Measurements from ENCODE around the gene PGC.

PGC gene

GRCh38 chr6:41706876-41707564 lies 40.2 kb downstream of the PGC start:
- no peak for TF ChIP-seq CTCF (IDR thresholded peaks at IDR 0.05; ENCODE audit: low read depth, low read length)
- no peak for TF ChIP-seq MYC (IDR thresholded peaks at IDR 0.05; ENCODE audit: low read depth, low read length)
- no peak for TF ChIP-seq MAX (IDR thresholded peaks at IDR 0.05; ENCODE audit: low read depth, low read length)

GRCh38 chr6:41705996-41706835 lies 41.0 kb downstream of the PGC start:
- DNase-seq (ENCODE audit: low read depth) = peak; percentile 93
- TF ChIP-seq POLR2A (IDR thresholded peaks at IDR 0.05; ENCODE audit: extremely low read depth, insufficient read length) (no peak), MYC (IDR thresholded peaks at IDR 0.05; ENCODE audit: low read depth, low read length) (0 out of 2 replicates have a peak, but pooled peaks have one; percentile 43), MAX (IDR thresholded peaks at IDR 0.05; ENCODE audit: low read depth, low read length) (peak; percentile 27; the same call in 1 of the 2 replicates), CTCF (IDR thresholded peaks at IDR 0.05; ENCODE audit: low read depth, low read length) (peak; percentile 88)
- no peak overlapping the region for H3K4me3 ChIP-seq (ENCODE audit: low read depth, low read length)

More at GRCh38 chr6:41706876-41707564, 40.2 kb downstream of the PGC start:
- no peak overlapping the region for H3K4me3 ChIP-seq (ENCODE audit: low read depth, low read length)
- peak; percentile 64 for DNase-seq (ENCODE audit: low read depth)

GRCh38 chr6:41705311-41705995 lies 41.7 kb downstream of the PGC start:
- DNase-seq (ENCODE audit: low read depth) = no peak
- H3K4me3 ChIP-seq (ENCODE audit: low read depth, low read length) = no peak overlapping the region
- no peak for TF ChIP-seq MAX (IDR thresholded peaks at IDR 0.05; ENCODE audit: low read depth, low read length)
- no peak for TF ChIP-seq MYC (IDR thresholded peaks at IDR 0.05; ENCODE audit: low read depth, low read length)
- TF ChIP-seq POLR2A (IDR thresholded peaks at IDR 0.05; ENCODE audit: extremely low read depth, insufficient read length) = no peak
- TF ChIP-seq CTCF (IDR thresholded peaks at IDR 0.05; ENCODE audit: low read depth, low read length) = no peak

GRCh38 chr6:41704656-41705310 lies 42.4 kb downstream of the PGC start:
- H3K4me3 ChIP-seq (ENCODE audit: low read depth, low read length) = no peak overlapping the region
- DNase-seq (ENCODE audit: low read depth) = no peak
- TF ChIP-seq CTCF (IDR thresholded peaks at IDR 0.05; ENCODE audit: low read depth, low read length) (no peak), POLR2A (IDR thresholded peaks at IDR 0.05; ENCODE audit: extremely low read depth, insufficient read length) (no peak), MAX (IDR thresholded peaks at IDR 0.05; ENCODE audit: low read depth, low read length) (no peak), MYC (IDR thresholded peaks at IDR 0.05; ENCODE audit: low read depth, low read length) (no peak)

- TF ChIP-seq MAX (IDR thresholded peaks at IDR 0.05; ENCODE audit: low read depth, low read length) (no peak), POLR2A (IDR thresholded peaks at IDR 0.05; ENCODE audit: extremely low read depth, insufficient read length) (no peak), CTCF (IDR thresholded peaks at IDR 0.05; ENCODE audit: low read depth, low read length) (no peak), MYC (IDR thresholded peaks at IDR 0.05; ENCODE audit: low read depth, low read length) (no peak)
- no peak overlapping the region for H3K4me3 ChIP-seq (ENCODE audit: low read depth, low read length)
- no peak for DNase-seq (ENCODE audit: low read depth)
Measured at GRCh38 chr6:41704028-41704427, 43.2 kb downstream of the PGC start.
